ENCODE results near the gene DOCK9.

- TF ChIP-seq CTCF (IDR thresholded peaks at IDR 0.05 in 4 of 5, conservative IDR thresholded peaks at IDR 0.05 in 1 of 5): no peak
- TF ChIP-seq POLR2A (IDR thresholded peaks at IDR 0.05): no peak
These were observed 34.7 kb upstream of the DOCK9 start for GRCh38 chr13:99012539-99012938.

Data from gastrocnemius medialis (tissue), 4 donors.